A549 (cell line): ENCODE data around the gene KCNMA1. TPM values are rescaled to one million over a fixed set of nuclear protein-coding genes. Genes with fewer than 3 reads are reported as not detected.

Source experiments
- ATAC-seq, 2 experiments: fragments of 200-7000 bp in 1 of 2; fragments of >200 bp in 1 of 2; cut with Nextera tagmentation in 1 of 2; cut with Tn5 transposase in 1 of 2; 3 replicates each; pipeline versions ENCODE4 v1.8.0 to v1.9.1; 2018 to 2020; ENCODE audit warnings: mild to moderate bottlenecking in 1 of 2, moderate library complexity in 1 of 2
- CTCF ChIA-PET: fragments of 300-600 bp; sonication (Branson Sonifier 250); formaldehyde crosslinking; extraction: SDS; loops from one replicate; lab custom pipeline; 2021; ENCODE audit warnings: antibody characterized with exemption, inconsistent platforms; lab: Yijun Ruan, JAX
- POLR2A ChIA-PET: fragments of 350-600 bp; formaldehyde crosslinking; extraction: SDS; loops from one replicate; lab custom pipeline; 2021; ENCODE audit warnings: antibody characterized with exemption, inconsistent platforms; lab: Yijun Ruan, JAX
- DNase-seq, 2 experiments: peaks; one replicate each; pipeline versions ENCODE4 v3.0.0 to v3.0.0-alpha.2; 2011 to 2016; ENCODE audit warnings: low read depth in 1 of 2, low spot score in 1 of 2
- FAIRE-seq: peaks from 2 replicates; lab custom pipeline; 2011; peaks lifted over from hg19 to GRCh38; lab: Jason Lieb, UNC
- H3K27ac ChIP-seq, 2 experiments: fragments of >200 bp; sonication (Bioruptor Twin); formaldehyde crosslinking; 3 replicates each; pipeline ENCODE4 v1.5.1; 2016 to 2017
- H3K4me1 ChIP-seq: fragments of >200 bp; sonication (Bioruptor Twin); formaldehyde crosslinking; 3 replicates; pipeline ENCODE4 v1.6.1; 2016
- H3K4me2 ChIP-seq: fragments of >200 bp; sonication (Bioruptor Twin); formaldehyde crosslinking; 3 replicates; pipeline ENCODE4 v1.6.1; 2016
- H3K4me3 ChIP-seq: fragments of >200 bp; sonication (Bioruptor Twin); formaldehyde crosslinking; 3 replicates; pipeline ENCODE4 v1.5.1; 2016
- H3K9me3 ChIP-seq: fragments of >200 bp; sonication (Bioruptor Twin); formaldehyde crosslinking; 3 replicates; pipeline ENCODE4 v1.6.1; 2016
- ATOH8 ChIP-seq: fragments of 250-450 bp; sonication (Bioruptor Pico); IDR thresholded peaks from 2 replicates; pipeline ENCODE4 v1.5.0; 2020; ENCODE audit warnings: low read depth, mild to moderate bottlenecking, moderate library complexity
- BHLHE40 ChIP-seq: IDR thresholded peaks from 2 replicates; pipeline ENCODE4 v1.6.1; 2012; ENCODE audit warnings: low read depth, low read length, inconsistent platforms
- CBX2 ChIP-seq: fragments of 200-600 bp; sonication (generic); IDR thresholded peaks from 2 replicates; pipeline ENCODE4 v1.6.1; 2016; ENCODE audit warnings: low read depth, mild to moderate bottlenecking, borderline replicate concordance
- CBX8 ChIP-seq: fragments of 200-600 bp; sonication (generic); IDR thresholded peaks from 2 replicates; pipeline ENCODE4 v1.6.1; 2016
- E2F6 ChIP-seq: IDR thresholded peaks from 2 replicates; pipeline ENCODE4 v1.6.1; 2012; ENCODE audit warnings: low read depth, borderline replicate concordance
- EHF ChIP-seq: fragments of 250-450 bp; sonication (Bioruptor Pico); IDR thresholded peaks from 2 replicates; pipeline ENCODE4 v1.5.0; 2020; ENCODE audit warnings: mild to moderate bottlenecking
- ELK1 ChIP-seq: fragments of 150-350 bp; IDR thresholded peaks from 2 replicates; pipeline ENCODE4 v1.6.1; 2014; ENCODE audit warnings: low read depth, mild to moderate bottlenecking, low read length
- HES2 ChIP-seq: fragments of >200 bp; sonication (Bioruptor Twin); formaldehyde crosslinking; IDR thresholded peaks from 2 replicates; pipeline ENCODE4 v1.6.1; 2016
- HEYL ChIP-seq: fragments of 250-450 bp; sonication (Bioruptor Pico); IDR thresholded peaks from 2 replicates; pipeline ENCODE4 v1.8.0; 2021; ENCODE audit warnings: mild to moderate bottlenecking, moderate library complexity
- MAFK ChIP-seq: fragments of 450-650 bp; IDR thresholded peaks from 2 replicates; pipeline ENCODE4 v1.6.1; 2014; ENCODE audit not compliant: partially characterized antibody
- NR3C1 ChIP-seq: fragments of >200 bp; sonication (Bioruptor Twin); formaldehyde crosslinking; IDR thresholded peaks from 3 replicates; pipeline ENCODE4 v1.6.1; 2017
- PBX3 ChIP-seq: IDR thresholded peaks from 2 replicates; pipeline ENCODE4 v1.6.1; 2012
- RARB ChIP-seq: fragments of 250-450 bp; sonication (Bioruptor Pico); IDR thresholded peaks from 2 replicates; pipeline ENCODE4 v1.8.0; 2021; ENCODE audit warnings: mild to moderate bottlenecking, moderate library complexity
- REST ChIP-seq: fragments of 200-600 bp; sonication (generic); IDR thresholded peaks from 2 replicates; pipeline ENCODE4 v1.6.1; 2016; ENCODE audit warnings: antibody characterized with exemption, mild to moderate bottlenecking, moderate library complexity
- SREBF2 ChIP-seq: fragments of 450-650 bp; IDR thresholded peaks from 2 replicates; pipeline ENCODE4 v1.6.1; 2014; ENCODE audit warnings: mild to moderate bottlenecking, moderate library complexity
- TP53 ChIP-seq: fragments of 250-450 bp; sonication (Bioruptor Pico); IDR thresholded peaks from 2 replicates; pipeline ENCODE4 v1.5.0; 2021; ENCODE audit warnings: mild to moderate bottlenecking, moderate library complexity
- USF2 ChIP-seq: fragments of 450-650 bp; IDR thresholded peaks from 2 replicates; pipeline ENCODE4 v1.6.1; 2014; ENCODE audit warnings: antibody characterized with exemption
- ZC3H11A ChIP-seq: fragments of 450-650 bp; IDR thresholded peaks from 2 replicates; pipeline ENCODE4 v1.6.1; 2014; ENCODE audit warnings: antibody characterized with exemption, mild to moderate bottlenecking
- ZNF302 ChIP-seq: fragments of 250-450 bp; sonication (Bioruptor Pico); IDR thresholded peaks from 2 replicates; pipeline ENCODE4 v1.9.0; 2021; ENCODE audit warnings: inconsistent platforms, mild to moderate bottlenecking, moderate library complexity
- ZSCAN20 ChIP-seq: fragments of 250-450 bp; sonication (Bioruptor Pico); IDR thresholded peaks from 2 replicates; pipeline ENCODE4 v1.8.0; 2022; ENCODE audit warnings: mild to moderate bottlenecking, moderate library complexity
- WGBS: methylation state at CpG from one replicate; pipeline ENCODE4 v1.1.6; 2017; ENCODE audit errors: missing lambda C conversion rate; 5-methylcytosine and 5-hydroxymethylcytosine counted together
- polyA plus RNA-seq, 4 experiments: library from polyadenylated mRNA; depleted of rRNA in 3 of 4; stranded (reverse); fragments of >200 nt; fragmentation: RNase III in 1 of 4; extraction: RNeasy Plus Mini Kit Qiagen cat#74134 plus additional on column Dnase treatment in 1 of 4; gene quantifications; 2 replicates in 3 of 4; 3 replicates in 1 of 4; pipeline ENCODE4 v1.2.3, GENCODE V29; 2011 to 2017

KCNMA1 gene
- polyA plus RNA-seq, 2 of the 4 experiments (the other 2 are of a cell fraction): 14.9 to 30.6 TPM

GRCh38 chr10:77510695-77511094 lies 126.9 kb downstream of the KCNMA1 start (continued):
- TF ChIP-seq PBX3 (no peak), NR3C1 (no peak), TP53 (CRISPR knock-in tag) (no peak), ELK1 (no peak), RARB (CRISPR knock-in tag) (no peak), EHF (CRISPR knock-in tag) (no peak), ZC3H11A (no peak)

- TF ChIP-seq ZNF302 (CRISPR knock-in tag): no peak
- no peak overlapping the region for H3K4me2 ChIP-seq
- H3K4me1 ChIP-seq: peaks cover 53% of the 10 kb centered on the region
- DNase-seq (no peak), FAIRE-seq (no peak), ATAC-seq (no peak)
- 86% methylated on average over 2 of the region's 2 CpGs for WGBS
- no peak overlapping the region for H3K4me3 ChIP-seq
- H3K9me3 ChIP-seq: no peaks in the 10 kb centered on the region
- ChIA-PET POLR2A (no interaction called here), CTCF (no interaction called here)
- H3K27ac ChIP-seq: peak overlapping the region in 1 of 2 experiments; percentile 39; a peak in 2 of 6 replicates
These were observed 127.3 kb downstream of the KCNMA1 start for GRCh38 chr10:77510294-77510693.

- ATAC-seq: no peak
- H3K4me1 ChIP-seq: peaks cover 59% of the 10 kb centered on the region
These were observed 128.2 kb downstream of the KCNMA1 start for GRCh38 chr10:77509391-77509790.

More at GRCh38 chr10:77509391-77509790, 128.2 kb downstream of the KCNMA1 start:
- FAIRE-seq (no peak), DNase-seq (no peak)
- no peak overlapping the region for H3K27ac ChIP-seq
- no peak overlapping the region for H3K4me3 ChIP-seq
- WGBS: 93% methylated on average over 6 of the region's 6 CpGs
- ChIA-PET CTCF (interaction anchor here (1.1 kb wide), 1 partner anchor 85 kb away, joined by 3 read pairs; no protein-coding TSS in a partner anchor), POLR2A (no interaction called here)
- no peak overlapping the region for H3K4me2 ChIP-seq
- no peak for TF ChIP-seq BHLHE40
- TF ChIP-seq E2F6: no peak
- no peak for TF ChIP-seq TP53 (CRISPR knock-in tag)
- no peak for TF ChIP-seq HES2
- TF ChIP-seq CBX2: no peak
- TF ChIP-seq MAFK: no peak
- TF ChIP-seq USF2: no peak
- TF ChIP-seq ATOH8 (CRISPR knock-in tag): no peak
- TF ChIP-seq SREBF2: no peak
- no peak for TF ChIP-seq ZSCAN20 (CRISPR knock-in tag)
- TF ChIP-seq REST: no peak
- no peak for TF ChIP-seq CBX8
- no peak for TF ChIP-seq HEYL (CRISPR knock-in tag)
- TF ChIP-seq NR3C1: no peak
- no peaks in the 10 kb centered on the region for H3K9me3 ChIP-seq
